ENCODE measurements around the gene TRIM62. TPM values are rescaled to one million over a fixed set of nuclear protein-coding genes. Genes with fewer than 3 reads are reported as not detected.

The TRIM62 gene
- total RNA-seq, 1 donor from 2014 or later = 10.4 TPM

GRCh38 chr1:33180911-33181890 lies 642 bp downstream of the TRIM62 start:
- intact Hi-C loops (cut with micrococcal nuclease) = loop anchor here (1.0 to 5.0 kb wide), 11 partner anchors 54 to 1884 kb away; partner anchors contain the start of genes AZIN2, RBBP4, S100PBP and SNRNP40

GRCh38 chr1:33180226-33180910 lies 1.5 kb downstream of the TRIM62 start:
- intact Hi-C loops (cut with micrococcal nuclease) = loop anchor here (1.0 to 5.0 kb wide), 10 partner anchors 53 to 1883 kb away; partner anchors contain the start of genes AZIN2, RBBP4, S100PBP and SNRNP40

- intact Hi-C loops (cut with micrococcal nuclease) = no loop called here
Measured at GRCh38 chr1:33178836-33179439, 2.9 kb downstream of the TRIM62 start.

GRCh38 chr1:33177996-33178540 lies 3.8 kb downstream of the TRIM62 start:
- intact Hi-C loops (cut with micrococcal nuclease) = no loop called here

GRCh38 chr1:33176887-33177286 lies 5.0 kb downstream of the TRIM62 start:
- intact Hi-C loops (cut with micrococcal nuclease) = no loop called here

- intact Hi-C loops (cut with micrococcal nuclease) = no loop called here
Measured at GRCh38 chr1:33176362-33176850, 5.4 kb downstream of the TRIM62 start.

GRCh38 chr1:33175865-33176264 lies 6.0 kb downstream of the TRIM62 start:
- intact Hi-C loops (cut with micrococcal nuclease) = no loop called here

- intact Hi-C loops (cut with micrococcal nuclease) = no loop called here
Measured at GRCh38 chr1:33173091-33173490, 8.8 kb downstream of the TRIM62 start.

GRCh38 chr1:33171977-33172813 lies 9.6 kb downstream of the TRIM62 start:
- intact Hi-C loops (cut with micrococcal nuclease) = no loop called here

- intact Hi-C loops (cut with micrococcal nuclease) = no loop called here
Measured at GRCh38 chr1:33170351-33171274, 11.2 kb downstream of the TRIM62 start.

GRCh38 chr1:33169290-33170055 lies 12.4 kb downstream of the TRIM62 start:
- intact Hi-C loops (cut with micrococcal nuclease) = no loop called here

GRCh38 chr1:33168556-33169289 lies 13.1 kb downstream of the TRIM62 start:
- intact Hi-C loops (cut with micrococcal nuclease) = no loop called here

- intact Hi-C loops (cut with micrococcal nuclease) = no loop called here
Measured at GRCh38 chr1:33167650-33168447, 14.0 kb downstream of the TRIM62 start.

GRCh38 chr1:33165809-33166208 lies 16.0 kb downstream of the TRIM62 start:
- intact Hi-C loops (cut with micrococcal nuclease) = no loop called here

- intact Hi-C loops (cut with micrococcal nuclease) = no loop called here
Measured at GRCh38 chr1:33165209-33165608, 16.6 kb downstream of the TRIM62 start.

GRCh38 chr1:33163621-33164519 lies 18.0 kb downstream of the TRIM62 start:
- intact Hi-C loops (cut with micrococcal nuclease) = no loop called here
